Heart left ventricle (tissue), 13 donors: ENCODE results near the gene FOXN3.

Experiments used
- POLR2A ChIP-seq, 2 donors: fragments of 450-650 bp; IDR thresholded peaks; one replicate each; pipeline ENCODE4 v1.6.1; 2017; ENCODE audit warnings: antibody characterized with exemption in 2 of 2, mild to moderate bottlenecking in 2 of 2, moderate library complexity in 2 of 2
- TF ChIP-seq, protein P1 (sequence below), 12 donors: fragments of 200-600 bp; sonication (generic) in 4 of 12; IDR thresholded peaks; one replicate each; pipeline versions ENCODE4 v1.5.0 to v1.8.0; 2018 to 2022; ENCODE audit warnings: antibody characterized with exemption in 12 of 12, mild to moderate bottlenecking in 5 of 12
- donor health status: ischemic (EF 13 %, LVEDD 7.1; RV severe dilation, severe dysfunction).
- donor health status: DM: no; HTN: yes; CAD: no.
- donor health status: DM: no; HTN: no; CAD: no.
- donor health status: ischemic (EF 25% LVEDD 6.9; RV normal size, moderate dysfunction).
- donor health status: ischemic (EF 25% LVEDD 5.7; RV mildly dilated, moderate dysfunction).
- donor health status: ischemic (EF 35%, LVEDD 5.7; RV mildly dilated, moderate dysfunction).
- donor health status: nonischemic (EF 11% LVEDD 7.7; RV severe dilation, severe dysfunction).
- donor health status: DM: yes; HTN: yes; CAD: no.
- donor health status: PGD.
- donor health status: ischemic (EF 29% LVEDD 5.4; RV normal size, mild dysfunction).
- donor health status: nonischemic (EF 23%, LVEDD 6.1; RV moderate dilation, normal function).

DNA sequence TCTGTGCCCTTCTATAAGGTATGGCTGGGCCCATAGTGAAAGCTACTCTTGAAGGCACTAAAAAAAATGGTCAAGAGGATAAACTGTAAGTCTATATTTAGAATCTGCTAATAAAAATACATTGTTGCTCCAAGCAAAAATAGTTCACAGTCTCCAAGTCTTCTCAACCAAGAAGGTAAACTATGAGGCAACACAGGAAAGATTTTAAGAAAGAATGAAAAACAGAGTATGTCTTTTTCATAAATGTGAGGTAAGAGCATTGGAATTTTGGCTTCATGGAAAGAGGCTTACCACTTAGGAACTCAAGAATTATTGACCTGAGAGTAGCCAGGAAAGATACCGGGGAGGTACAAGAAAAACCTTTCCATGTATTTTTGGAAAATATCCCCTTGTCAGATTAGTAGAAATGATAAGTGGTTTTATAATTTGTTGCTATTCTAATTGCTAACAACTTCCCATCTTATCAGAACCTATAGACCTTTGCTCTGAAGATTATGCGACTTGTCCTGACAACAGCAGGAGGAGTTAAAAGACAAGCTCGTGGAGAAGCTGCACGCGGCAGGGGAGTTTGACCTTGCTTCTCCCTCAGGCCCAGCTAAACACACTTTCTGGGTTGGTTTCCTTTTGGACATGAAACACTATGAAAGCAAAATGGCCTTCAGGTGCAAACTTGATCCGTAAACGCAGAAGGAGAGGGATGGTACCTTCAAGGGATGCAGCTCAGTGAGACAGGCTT, 238.1 kb downstream of the FOXN3 start:
- TF ChIP-seq, protein P1, sequence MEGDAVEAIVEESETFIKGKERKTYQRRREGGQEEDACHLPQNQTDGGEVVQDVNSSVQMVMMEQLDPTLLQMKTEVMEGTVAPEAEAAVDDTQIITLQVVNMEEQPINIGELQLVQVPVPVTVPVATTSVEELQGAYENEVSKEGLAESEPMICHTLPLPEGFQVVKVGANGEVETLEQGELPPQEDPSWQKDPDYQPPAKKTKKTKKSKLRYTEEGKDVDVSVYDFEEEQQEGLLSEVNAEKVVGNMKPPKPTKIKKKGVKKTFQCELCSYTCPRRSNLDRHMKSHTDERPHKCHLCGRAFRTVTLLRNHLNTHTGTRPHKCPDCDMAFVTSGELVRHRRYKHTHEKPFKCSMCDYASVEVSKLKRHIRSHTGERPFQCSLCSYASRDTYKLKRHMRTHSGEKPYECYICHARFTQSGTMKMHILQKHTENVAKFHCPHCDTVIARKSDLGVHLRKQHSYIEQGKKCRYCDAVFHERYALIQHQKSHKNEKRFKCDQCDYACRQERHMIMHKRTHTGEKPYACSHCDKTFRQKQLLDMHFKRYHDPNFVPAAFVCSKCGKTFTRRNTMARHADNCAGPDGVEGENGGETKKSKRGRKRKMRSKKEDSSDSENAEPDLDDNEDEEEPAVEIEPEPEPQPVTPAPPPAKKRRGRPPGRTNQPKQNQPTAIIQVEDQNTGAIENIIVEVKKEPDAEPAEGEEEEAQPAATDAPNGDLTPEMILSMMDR (IDR thresholded peaks at IDR 0.05), result no peak
- TF ChIP-seq POLR2A (IDR thresholded peaks at IDR 0.05), result no peak
